HepG2 (cell line): ENCODE measurements around the gene BRSK2. TPM values are rescaled to one million over a fixed set of nuclear protein-coding genes. Genes with fewer than 3 reads are reported as not detected.

Experiments
- ATAC-seq: fragments of 200-7000 bp; cut with Tn5 transposase; 3 replicates; pipeline ENCODE4 v1.9.1; 2020; ENCODE audit warnings: mild to moderate bottlenecking, moderate library complexity
- BruUV-seq: library from RNA; stranded (reverse); fragments of 400-500 nt; replicated peaks from 2 replicates; lab custom pipeline; 2021; lab: Mats Ljungman, UMichigan
- CTCF ChIA-PET: fragments of 300-600 bp; formaldehyde crosslinking; extraction: SDS; loops from one replicate; lab custom pipeline; 2021; ENCODE audit warnings: low total read pairs, inconsistent platforms, low intra/inter-chr PET ratio; lab: Yijun Ruan, JAX
- POLR2A ChIA-PET: fragments of 350-600 bp; sonication (Branson Sonifier 250); formaldehyde crosslinking; loops from one replicate; lab custom pipeline; 2020; ENCODE audit warnings: antibody characterized with exemption, inconsistent platforms; lab: Yijun Ruan, JAX
- DNase-seq: peaks from one replicate; pipeline ENCODE4 v3.0.0-alpha.2; 2015; ENCODE audit warnings: low spot score
- FAIRE-seq: peaks from 3 replicates; lab custom pipeline; 2011; peaks lifted over from hg19 to GRCh38; lab: Jason Lieb, UNC
- H2AFZ ChIP-seq: one replicate; pipeline ENCODE4 v1.6.1; 2011; ENCODE audit warnings: low read length, inconsistent platforms
- H3K27ac ChIP-seq: fragments of 300-600 bp; 3 replicates; pipeline ENCODE4 v1.8.0; 2011; ENCODE audit warnings: mixed run types, mild to moderate bottlenecking, mixed read lengths, low read length, inconsistent platforms; ENCODE audit not compliant: insufficient read depth; ENCODE audit errors: extremely low read length
- H3K27me3 ChIP-seq, 2 experiments: fragments of 200-600 bp in 1 of 2; 2 replicates in 1 of 2; 3 replicates in 1 of 2; pipeline versions ENCODE4 v1.6.0 to v1.8.0; 2011; ENCODE audit warnings: low read length in 2 of 2, mild to moderate bottlenecking in 2 of 2, moderate library complexity in 2 of 2, inconsistent platforms in 1 of 2; ENCODE audit not compliant: insufficient read depth in 2 of 2, control insufficient read depth in 1 of 2
- H3K36me3 ChIP-seq, 2 experiments: fragments of 200-600 bp in 1 of 2; replicated peaks in 1 of 2; 2 replicates in 1 of 2; 3 replicates in 1 of 2; pipeline versions ENCODE4 v1.5.1 to v1.8.0; 2011; ENCODE audit warnings: low read length in 2 of 2, inconsistent platforms in 1 of 2; ENCODE audit not compliant: insufficient read depth in 2 of 2, control insufficient read depth in 1 of 2
- H3K4me1 ChIP-seq: 2 replicates; pipeline ENCODE4 v1.5.1; 2012; ENCODE audit warnings: low read length, inconsistent platforms; ENCODE audit not compliant: insufficient read depth
- H3K4me2 ChIP-seq: 2 replicates; pipeline ENCODE4 v1.6.0; 2011; ENCODE audit warnings: low read depth, low read length, inconsistent platforms
- H3K4me3 ChIP-seq, 3 experiments: fragments of 200-600 bp in 1 of 3; sonication (generic), shearing (Covaris generic) in 1 of 3; replicated peaks in 1 of 3; 2 replicates each; pipeline ENCODE4 v1.5.1; 2011 to 2016; ENCODE audit warnings: low read length in 3 of 3, inconsistent platforms in 2 of 3, low read depth in 2 of 3, mild to moderate bottlenecking in 2 of 3, control low read depth in 1 of 3, mixed read lengths in 1 of 3; ENCODE audit not compliant: insufficient read depth in 1 of 3
- H3K79me2 ChIP-seq: one replicate; pipeline ENCODE4 v1.6.1; 2011; ENCODE audit warnings: low read length, inconsistent platforms; ENCODE audit not compliant: insufficient read depth
- H3K9ac ChIP-seq: 2 replicates; pipeline ENCODE4 v1.6.0; 2011; ENCODE audit warnings: mild to moderate bottlenecking, low read depth, low read length, inconsistent platforms; ENCODE audit not compliant: insufficient read depth
- H3K9me3 ChIP-seq: 2 replicates; pipeline ENCODE4 v1.5.1; 2012; ENCODE audit warnings: mild to moderate bottlenecking, low read length
- H4K20me1 ChIP-seq: 2 replicates; pipeline ENCODE4 v1.6.0; 2011; ENCODE audit warnings: inconsistent platforms, mild to moderate bottlenecking, low read length, moderate library complexity; ENCODE audit not compliant: insufficient read depth
- ATM ChIP-seq: fragments of 450-650 bp; IDR thresholded peaks from 2 replicates; pipeline ENCODE4 v1.7.1; 2017; ENCODE audit warnings: mild to moderate bottlenecking, borderline replicate concordance
- ELF3 ChIP-seq: IDR thresholded peaks from 2 replicates; pipeline ENCODE4 v1.6.1; 2016; ENCODE audit warnings: missing genetic modification reagents, missing compliant biosample characterization
- POLR2AphosphoS2 ChIP-seq: IDR thresholded peaks from 2 replicates; pipeline ENCODE4 v1.6.1; 2011; ENCODE audit warnings: low read depth, low read length, improper control_type of control experiment
- ZNF20 ChIP-seq: sonication (generic); formaldehyde crosslinking; IDR thresholded peaks from 2 replicates; pipeline ENCODE4 v1.4.0; 2020; ENCODE audit warnings: mild to moderate bottlenecking, moderate library complexity, missing genetic modification reagents
- ZNF225 ChIP-seq: sonication (generic); formaldehyde crosslinking; IDR thresholded peaks from 2 replicates; pipeline ENCODE4 v1.4.0; 2020; ENCODE audit warnings: mild to moderate bottlenecking, missing genetic modification reagents
- ZNF710 ChIP-seq: sonication (generic); formaldehyde crosslinking; IDR thresholded peaks from 2 replicates; pipeline ENCODE4 v1.5.0; 2020; ENCODE audit warnings: mild to moderate bottlenecking, missing genetic modification reagents, borderline replicate concordance
- ZNF772 ChIP-seq: sonication (generic); formaldehyde crosslinking; IDR thresholded peaks from 2 replicates; pipeline ENCODE4 v1.5.0; 2020; ENCODE audit warnings: mild to moderate bottlenecking, missing genetic modification reagents
- WGBS: methylation state at CpG from one replicate; pipeline ENCODE4 v1.1.6; 2017; ENCODE audit warnings: low lambda C conversion rate; 5-methylcytosine and 5-hydroxymethylcytosine counted together
- in situ Hi-C: cut with HindIII; loops from 2 replicates; pipeline ENCODE4 v1.10.0; 2017; ENCODE audit warnings: low pct_unique_long_range_greater_than_20kb; ENCODE audit not compliant: extremely low pct_ligation_motif_present
- intact Hi-C: fragments of 100-400 bp; cut with micrococcal nuclease; formaldehyde crosslinking; loops from one replicate; pipeline ENCODE4 v1.10.0; 2022; ENCODE audit not compliant: unreplicated experiment
- polyA plus RNA-seq, 8 experiments: library from polyadenylated mRNA; depleted of rRNA in 3 of 8; stranded (reverse) in 7 of 8; unstranded in 1 of 8; fragments of >200 nt; fragmentation: Illumina TruSeq in 4 of 8; extraction: Trizol in 4 of 8; gene quantifications; 2 replicates each; pipeline versions ENCODE4 v1.2.1 to v1.2.3, GENCODE V29; 2011 to 2016; ENCODE audit warnings: low read depth in 4 of 8, missing spikeins in 1 of 8, mixed read lengths in 1 of 8; ENCODE audit not compliant: insufficient read depth in 1 of 8
- total RNA-seq, 5 experiments: library from RNA; depleted of rRNA; stranded (reverse); fragments of >200 nt; fragmentation: Illumina TruSeq; extraction: Trizol; gene quantifications; 2 replicates each; pipeline ENCODE4 v1.2.3, GENCODE V29; 2016; ENCODE audit warnings: low read depth in 1 of 5
- TF ChIP-seq, protein P1 (sequence below): sonication (generic); formaldehyde crosslinking; IDR thresholded peaks from 2 replicates; pipeline ENCODE4 v1.5.0; 2020; ENCODE audit warnings: mild to moderate bottlenecking, missing genetic modification reagents
- TF ChIP-seq, protein P2 (sequence below): sonication (generic); formaldehyde crosslinking; IDR thresholded peaks from 2 replicates; pipeline ENCODE4 v1.4.0; 2020; ENCODE audit warnings: missing genetic modification reagents

BRSK2 gene
- total and polyA plus RNA-seq, 2 of the 13 experiments (the other 11 are each of a cell fraction or from before 2014, with no cell fraction given): 0.74 to 1.1 TPM

- TF ChIP-seq ZNF710 (CRISPR knock-in tag): no peak
- TF ChIP-seq ELF3 (CRISPR knock-in tag): no peak
- TF ChIP-seq POLR2AphosphoS2: no peak
- no peak for TF ChIP-seq ATM
- no peak for TF ChIP-seq ZNF772
- TF ChIP-seq ZNF20 (CRISPR knock-in tag): no peak
- TF ChIP-seq, protein P1, sequence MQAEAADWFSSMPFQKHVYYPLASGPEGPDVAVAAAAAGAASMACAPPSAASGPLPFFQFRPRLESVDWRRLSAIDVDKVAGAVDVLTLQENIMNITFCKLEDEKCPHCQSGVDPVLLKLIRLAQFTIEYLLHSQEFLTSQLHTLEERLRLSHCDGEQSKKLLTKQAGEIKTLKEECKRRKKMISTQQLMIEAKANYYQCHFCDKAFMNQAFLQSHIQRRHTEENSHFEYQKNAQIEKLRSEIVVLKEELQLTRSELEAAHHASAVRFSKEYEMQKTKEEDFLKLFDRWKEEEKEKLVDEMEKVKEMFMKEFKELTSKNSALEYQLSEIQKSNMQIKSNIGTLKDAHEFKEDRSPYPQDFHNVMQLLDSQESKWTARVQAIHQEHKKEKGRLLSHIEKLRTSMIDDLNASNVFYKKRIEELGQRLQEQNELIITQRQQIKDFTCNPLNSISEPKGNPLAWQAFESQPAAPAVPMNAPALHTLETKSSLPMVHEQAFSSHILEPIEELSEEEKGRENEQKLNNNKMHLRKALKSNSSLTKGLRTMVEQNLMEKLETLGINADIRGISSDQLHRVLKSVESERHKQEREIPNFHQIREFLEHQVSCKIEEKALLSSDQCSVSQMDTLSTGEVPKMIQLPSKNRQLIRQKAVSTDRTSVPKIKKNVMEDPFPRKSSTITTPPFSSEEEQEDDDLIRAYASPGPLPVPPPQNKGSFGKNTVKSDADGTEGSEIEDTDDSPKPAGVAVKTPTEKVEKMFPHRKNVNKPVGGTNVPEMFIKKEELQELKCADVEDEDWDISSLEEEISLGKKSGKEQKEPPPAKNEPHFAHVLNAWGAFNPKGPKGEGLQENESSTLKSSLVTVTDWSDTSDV: no peak
- TF ChIP-seq, protein P2, sequence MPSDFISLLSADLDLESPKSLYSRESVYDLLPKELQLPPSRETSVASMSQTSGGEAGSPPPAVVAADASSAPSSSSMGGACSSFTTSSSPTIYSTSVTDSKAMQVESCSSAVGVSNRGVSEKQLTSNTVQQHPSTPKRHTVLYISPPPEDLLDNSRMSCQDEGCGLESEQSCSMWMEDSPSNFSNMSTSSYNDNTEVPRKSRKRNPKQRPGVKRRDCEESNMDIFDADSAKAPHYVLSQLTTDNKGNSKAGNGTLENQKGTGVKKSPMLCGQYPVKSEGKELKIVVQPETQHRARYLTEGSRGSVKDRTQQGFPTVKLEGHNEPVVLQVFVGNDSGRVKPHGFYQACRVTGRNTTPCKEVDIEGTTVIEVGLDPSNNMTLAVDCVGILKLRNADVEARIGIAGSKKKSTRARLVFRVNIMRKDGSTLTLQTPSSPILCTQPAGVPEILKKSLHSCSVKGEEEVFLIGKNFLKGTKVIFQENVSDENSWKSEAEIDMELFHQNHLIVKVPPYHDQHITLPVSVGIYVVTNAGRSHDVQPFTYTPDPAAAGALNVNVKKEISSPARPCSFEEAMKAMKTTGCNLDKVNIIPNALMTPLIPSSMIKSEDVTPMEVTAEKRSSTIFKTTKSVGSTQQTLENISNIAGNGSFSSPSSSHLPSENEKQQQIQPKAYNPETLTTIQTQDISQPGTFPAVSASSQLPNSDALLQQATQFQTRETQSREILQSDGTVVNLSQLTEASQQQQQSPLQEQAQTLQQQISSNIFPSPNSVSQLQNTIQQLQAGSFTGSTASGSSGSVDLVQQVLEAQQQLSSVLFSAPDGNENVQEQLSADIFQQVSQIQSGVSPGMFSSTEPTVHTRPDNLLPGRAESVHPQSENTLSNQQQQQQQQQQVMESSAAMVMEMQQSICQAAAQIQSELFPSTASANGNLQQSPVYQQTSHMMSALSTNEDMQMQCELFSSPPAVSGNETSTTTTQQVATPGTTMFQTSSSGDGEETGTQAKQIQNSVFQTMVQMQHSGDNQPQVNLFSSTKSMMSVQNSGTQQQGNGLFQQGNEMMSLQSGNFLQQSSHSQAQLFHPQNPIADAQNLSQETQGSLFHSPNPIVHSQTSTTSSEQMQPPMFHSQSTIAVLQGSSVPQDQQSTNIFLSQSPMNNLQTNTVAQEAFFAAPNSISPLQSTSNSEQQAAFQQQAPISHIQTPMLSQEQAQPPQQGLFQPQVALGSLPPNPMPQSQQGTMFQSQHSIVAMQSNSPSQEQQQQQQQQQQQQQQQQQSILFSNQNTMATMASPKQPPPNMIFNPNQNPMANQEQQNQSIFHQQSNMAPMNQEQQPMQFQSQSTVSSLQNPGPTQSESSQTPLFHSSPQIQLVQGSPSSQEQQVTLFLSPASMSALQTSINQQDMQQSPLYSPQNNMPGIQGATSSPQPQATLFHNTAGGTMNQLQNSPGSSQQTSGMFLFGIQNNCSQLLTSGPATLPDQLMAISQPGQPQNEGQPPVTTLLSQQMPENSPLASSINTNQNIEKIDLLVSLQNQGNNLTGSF (CRISPR knock-in tag): no peak
- no peak for TF ChIP-seq ZNF225 (CRISPR knock-in tag)
- Histone ChIP-seq H3K4me2 (no peak overlapping the region), H3K9ac (no peak overlapping the region), H3K4me3 (no peak overlapping the region), H3K27me3 (peaks cover 15 to 74% of the 10 kb centered on the region in 2 experiments), H3K27ac (no peak overlapping the region), H4K20me1 (0 out of 2 replicates have a peak, but pooled peaks cover 3% of the 10 kb centered on the region), H3K9me3 (peaks cover under 1% of the 10 kb centered on the region; the same call in 1 of the 2 replicates), H3K36me3 (no peaks in the 10 kb centered on the region), H2AFZ (no peak overlapping the region), H3K4me1 (no peaks in the 10 kb centered on the region), H3K79me2 (no peaks in the 10 kb centered on the region)
- ChIA-PET POLR2A (no interaction called here), CTCF (no interaction called here)
- ATAC-seq: no peak
- 40% methylated on average over 11 of the region's 13 CpGs for WGBS
- in situ Hi-C loops: no loop called here
- no TSS peak for BruUV-seq
- intact Hi-C loops: no loop called here
- FAIRE-seq: no peak
- DNase-seq: no peak
Measured at GRCh38 chr11:1371377-1371776, 18.4 kb upstream of the BRSK2 start.
